ENCODE data around the gene BNC1.

BNC1 gene, protein sequence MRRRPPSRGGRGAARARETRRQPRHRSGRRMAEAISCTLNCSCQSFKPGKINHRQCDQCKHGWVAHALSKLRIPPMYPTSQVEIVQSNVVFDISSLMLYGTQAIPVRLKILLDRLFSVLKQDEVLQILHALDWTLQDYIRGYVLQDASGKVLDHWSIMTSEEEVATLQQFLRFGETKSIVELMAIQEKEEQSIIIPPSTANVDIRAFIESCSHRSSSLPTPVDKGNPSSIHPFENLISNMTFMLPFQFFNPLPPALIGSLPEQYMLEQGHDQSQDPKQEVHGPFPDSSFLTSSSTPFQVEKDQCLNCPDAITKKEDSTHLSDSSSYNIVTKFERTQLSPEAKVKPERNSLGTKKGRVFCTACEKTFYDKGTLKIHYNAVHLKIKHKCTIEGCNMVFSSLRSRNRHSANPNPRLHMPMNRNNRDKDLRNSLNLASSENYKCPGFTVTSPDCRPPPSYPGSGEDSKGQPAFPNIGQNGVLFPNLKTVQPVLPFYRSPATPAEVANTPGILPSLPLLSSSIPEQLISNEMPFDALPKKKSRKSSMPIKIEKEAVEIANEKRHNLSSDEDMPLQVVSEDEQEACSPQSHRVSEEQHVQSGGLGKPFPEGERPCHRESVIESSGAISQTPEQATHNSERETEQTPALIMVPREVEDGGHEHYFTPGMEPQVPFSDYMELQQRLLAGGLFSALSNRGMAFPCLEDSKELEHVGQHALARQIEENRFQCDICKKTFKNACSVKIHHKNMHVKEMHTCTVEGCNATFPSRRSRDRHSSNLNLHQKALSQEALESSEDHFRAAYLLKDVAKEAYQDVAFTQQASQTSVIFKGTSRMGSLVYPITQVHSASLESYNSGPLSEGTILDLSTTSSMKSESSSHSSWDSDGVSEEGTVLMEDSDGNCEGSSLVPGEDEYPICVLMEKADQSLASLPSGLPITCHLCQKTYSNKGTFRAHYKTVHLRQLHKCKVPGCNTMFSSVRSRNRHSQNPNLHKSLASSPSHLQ
- total RNA-seq: 0 reads per million in 2 experiments

DNA sequence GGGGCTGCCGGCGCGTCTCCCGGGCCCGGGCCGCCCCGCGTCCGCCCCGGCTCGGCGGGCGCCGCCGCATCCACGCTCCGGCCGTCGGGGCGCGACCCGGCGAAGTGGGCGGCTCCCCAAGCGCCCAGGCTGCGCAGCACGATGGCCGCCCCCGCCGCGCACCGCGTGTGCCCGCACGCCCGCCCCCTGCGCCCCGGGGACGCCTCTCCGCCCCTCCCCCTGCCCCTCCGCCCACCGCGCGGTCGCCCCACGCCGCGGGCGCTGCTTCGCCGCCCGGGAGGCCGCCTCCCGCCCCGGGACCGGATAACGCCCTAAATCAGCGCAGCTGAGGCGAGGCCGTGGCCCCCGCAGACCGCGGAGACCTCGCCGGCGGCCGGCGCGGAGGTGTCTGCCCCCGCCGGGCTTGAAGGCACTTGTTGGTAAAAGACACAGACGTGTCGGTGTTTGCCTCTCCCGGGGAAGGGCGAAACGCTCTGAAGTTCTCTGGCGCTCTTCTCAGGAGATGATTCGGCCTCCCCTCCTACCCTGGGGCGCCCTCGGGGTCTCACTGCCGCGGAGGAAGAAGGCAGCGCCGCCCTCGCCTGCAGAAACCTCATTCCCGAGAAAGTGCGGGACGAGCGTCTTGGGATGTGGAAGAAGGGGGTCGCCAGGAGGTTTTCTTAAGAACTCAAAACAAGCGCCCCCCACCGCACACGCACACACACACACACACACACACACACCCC is at the start of gene BNC1:
BNC1 (minus strand) TSS at position 106 of the 725 bp plus-strand sequence; CDS start at position 70, 36 bp downstream.
- no peak for DNase-seq (ENCODE audit: low read depth)

DNA sequence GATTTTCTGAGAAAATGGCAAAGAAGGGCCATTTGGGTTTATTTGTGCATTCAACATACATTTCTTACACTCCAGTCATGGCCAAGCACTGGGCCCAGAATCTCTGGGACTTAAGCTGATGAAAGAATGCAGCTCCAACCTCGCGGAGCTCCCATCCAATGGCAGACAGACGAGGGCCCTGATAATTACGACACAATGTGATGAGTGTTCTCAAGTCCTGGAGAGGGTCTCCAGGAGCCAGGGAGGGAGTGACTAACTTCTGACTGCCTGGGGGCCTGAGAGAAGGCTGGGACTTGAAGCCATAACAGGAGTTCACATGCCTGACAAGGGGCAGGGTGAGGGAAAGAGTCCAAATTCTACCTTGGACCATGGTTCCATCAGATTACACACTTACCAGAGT is 42.6 kb upstream of the BNC1 start:
- DNase-seq (ENCODE audit: low read depth): no peak

GRCh38 chr15:83324799-83325198 is 40.3 kb upstream of the BNC1 start:
- no peak for DNase-seq (ENCODE audit: low read depth)

GRCh38 chr15:83323296-83323711 is 38.8 kb upstream of the BNC1 start:
- DNase-seq (ENCODE audit: low read depth): no peak

DNA sequence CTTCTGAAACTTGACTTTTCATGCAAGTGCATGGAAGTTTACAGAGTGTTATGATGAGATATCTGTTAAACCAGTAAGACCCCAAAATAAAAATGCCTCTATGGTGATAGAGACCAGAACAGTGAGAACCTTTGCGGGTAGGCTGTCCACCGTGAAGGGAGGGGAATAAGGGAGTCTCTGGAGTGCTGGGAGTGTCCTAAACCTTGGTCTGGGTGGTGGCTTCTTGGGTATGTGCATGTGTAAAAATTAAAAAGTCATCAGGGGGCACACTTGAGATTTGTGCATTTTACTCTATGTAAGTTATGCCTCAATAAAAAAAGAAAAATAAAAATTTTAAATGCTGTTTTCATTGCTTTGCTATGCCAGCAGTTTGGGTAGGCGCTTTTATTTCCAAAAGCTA is 38.2 kb upstream of the BNC1 start:
- DNase-seq (ENCODE audit: low read depth): no peak

GRCh38 chr15:83322061-83322460 is 37.6 kb upstream of the BNC1 start:
- DNase-seq (ENCODE audit: low read depth): no peak

DNA sequence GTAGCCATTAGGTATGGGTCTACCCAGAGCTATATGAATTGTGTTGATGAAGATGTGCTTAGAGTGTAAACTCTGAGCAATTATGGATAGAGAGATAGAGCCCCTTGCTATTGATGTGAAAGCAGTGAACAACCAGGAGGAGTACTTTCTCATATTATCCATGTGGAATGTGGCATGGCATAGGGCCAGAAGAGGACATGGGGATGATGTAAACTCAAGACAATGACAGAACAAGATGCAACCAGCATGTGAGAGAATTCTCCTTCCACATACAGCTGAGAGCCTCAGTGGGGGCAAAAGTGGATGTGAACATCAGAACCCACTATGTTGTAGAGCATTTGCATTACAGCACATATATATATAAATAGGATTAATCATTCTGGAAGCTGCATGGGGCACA is 36.4 kb upstream of the BNC1 start:
- no peak for DNase-seq (ENCODE audit: low read depth)

DNA sequence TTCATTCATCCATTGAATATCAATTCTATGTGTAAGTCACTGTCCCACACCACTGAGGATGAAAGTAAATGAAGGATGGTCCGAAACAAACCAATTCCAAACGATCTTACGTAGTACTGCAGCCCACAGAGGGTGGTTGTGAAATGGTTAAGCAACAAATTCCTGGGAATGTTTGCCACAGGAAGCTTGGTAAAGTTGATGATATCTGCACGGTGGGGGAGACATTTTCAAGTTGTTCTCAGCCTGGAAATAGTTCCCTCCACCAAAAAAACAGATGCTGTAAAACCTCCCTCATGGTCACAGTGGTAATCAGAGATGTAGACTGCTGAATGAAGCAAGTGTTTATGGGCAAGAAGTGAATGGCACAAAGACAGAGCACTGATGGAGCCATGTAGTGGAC is 35.9 kb upstream of the BNC1 start:
- no peak for DNase-seq (ENCODE audit: low read depth)

DNA sequence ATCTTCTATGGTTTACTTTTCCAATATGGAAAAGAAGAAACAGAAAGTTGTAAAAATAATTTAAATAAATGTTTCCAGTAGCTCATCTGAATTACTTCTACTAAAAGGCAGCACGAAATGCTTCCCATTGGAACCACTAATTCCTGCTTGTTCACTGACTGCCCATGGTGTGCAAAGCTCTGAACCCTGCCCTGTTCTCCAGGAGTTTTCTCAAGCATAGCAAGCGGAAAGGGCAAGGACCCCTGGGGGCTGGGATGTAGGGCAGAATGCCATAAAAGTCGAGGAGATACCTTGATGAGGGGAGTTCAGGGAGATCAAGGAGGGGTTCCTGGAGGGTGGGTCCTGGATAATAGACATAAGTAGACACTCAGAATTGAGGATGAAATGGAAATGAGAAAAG is 35.3 kb upstream of the BNC1 start:
- DNase-seq (ENCODE audit: low read depth): no peak

GRCh38 chr15:83318861-83319415 is 34.5 kb upstream of the BNC1 start:
- no peak for DNase-seq (ENCODE audit: low read depth)

DNA sequence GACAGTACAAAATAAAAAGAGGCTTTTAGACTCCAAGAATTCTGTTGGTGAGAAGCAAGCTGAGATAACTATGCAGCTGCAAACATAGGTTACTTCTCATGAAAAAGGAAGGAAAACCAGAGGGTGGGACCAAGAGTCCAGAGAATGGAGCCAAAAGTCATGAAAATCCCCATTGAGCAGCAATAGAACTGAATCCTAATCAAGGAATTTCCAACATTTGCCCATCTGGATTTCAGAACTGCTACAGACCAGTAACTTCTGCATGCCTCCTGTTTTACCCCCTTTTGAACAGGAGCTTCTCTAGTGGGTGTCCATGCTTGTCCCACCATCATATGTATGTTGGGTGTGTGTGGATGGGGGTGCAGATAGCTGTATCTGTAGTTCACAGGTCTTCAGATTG is 33.6 kb upstream of the BNC1 start:
- no peak for DNase-seq (ENCODE audit: low read depth)

DNA sequence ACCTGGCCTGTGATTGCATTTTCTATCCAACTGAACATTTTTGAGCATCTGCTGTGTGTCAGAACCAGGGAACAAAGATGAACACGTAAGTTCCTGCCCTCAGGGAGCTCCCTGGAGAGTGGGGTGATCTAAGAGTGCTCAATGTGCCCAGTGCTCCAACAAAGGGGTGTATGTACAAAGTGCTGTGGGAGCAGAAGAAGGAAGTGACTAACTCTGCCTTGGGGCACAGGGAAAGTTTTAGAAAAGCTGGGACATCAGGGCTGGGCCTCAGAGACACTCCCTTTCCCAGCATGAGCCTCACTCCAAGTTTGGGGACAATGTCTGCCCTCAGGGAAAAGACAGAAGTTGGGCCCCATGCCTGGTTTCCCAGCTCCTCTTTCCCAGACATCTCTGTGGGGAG is 27.6 kb upstream of the BNC1 start:
- no peak for DNase-seq (ENCODE audit: low read depth)

DNA sequence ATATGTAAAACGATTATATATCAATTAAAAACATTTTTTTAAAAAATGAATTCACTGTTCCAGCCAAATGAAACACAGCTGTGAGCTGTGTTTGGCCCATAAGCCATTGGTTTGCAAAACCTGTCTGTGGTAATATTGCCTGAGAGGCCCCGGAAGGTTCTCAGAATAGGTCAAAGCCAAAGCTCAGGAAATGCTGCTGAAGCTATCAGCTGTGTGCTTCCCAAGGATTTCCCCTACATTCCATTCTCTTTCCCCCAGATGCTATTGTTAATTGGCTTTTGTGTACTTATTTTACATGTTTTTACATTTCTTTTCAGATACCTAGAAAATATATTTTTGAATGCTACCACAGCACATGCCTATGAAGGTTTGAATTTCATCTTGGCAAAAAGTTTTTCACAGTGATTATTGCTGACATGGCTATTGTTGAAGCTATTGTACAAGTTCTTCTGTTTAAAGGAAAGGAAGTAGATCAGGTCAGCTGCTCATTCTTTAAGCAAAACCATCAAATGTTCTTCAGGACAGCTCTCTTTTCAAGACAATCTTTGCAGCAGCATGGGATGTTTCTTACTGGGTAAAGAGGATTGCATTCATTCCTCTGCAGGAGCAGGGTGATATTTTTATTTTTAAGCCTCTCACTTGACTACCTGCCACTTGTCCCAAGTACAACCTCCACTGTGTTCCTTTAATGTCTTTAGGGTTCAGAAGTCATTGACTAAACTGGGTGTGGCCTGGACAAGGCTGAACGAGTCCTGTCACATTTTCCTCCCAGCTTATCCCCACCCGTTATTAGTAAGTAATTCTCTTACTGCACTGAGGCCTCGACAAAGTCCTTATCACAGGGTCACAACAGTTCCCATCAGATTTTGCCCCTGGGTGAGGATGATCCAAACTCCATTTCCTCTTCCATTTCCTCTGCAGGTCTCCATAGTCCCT is 26.3 kb upstream of the BNC1 start:
- DNase-seq (ENCODE audit: low read depth): no peak

- no peak for DNase-seq (ENCODE audit: low read depth)
These were observed 24.2 kb upstream of the BNC1 start for GRCh38 chr15:83308671-83309070.

DNA sequence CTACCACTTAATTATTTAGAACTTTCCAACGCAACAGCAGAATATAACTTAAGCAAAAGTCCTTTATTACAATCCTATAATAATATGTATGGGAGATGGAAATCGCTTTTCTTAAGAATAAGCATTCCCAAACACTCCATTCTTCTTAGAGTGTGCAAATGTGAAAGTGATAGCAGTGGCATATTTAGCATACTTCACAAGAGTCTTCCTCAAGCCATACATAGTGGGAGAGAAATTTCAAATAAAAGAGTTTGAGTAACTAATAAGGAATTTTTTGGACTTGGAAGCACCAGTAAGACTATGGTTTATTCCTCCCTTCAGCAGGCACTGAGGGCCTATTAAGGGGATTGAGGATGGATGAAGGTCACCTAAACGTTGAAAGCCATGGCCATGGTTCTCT is 22.1 kb upstream of the BNC1 start:
- no peak for DNase-seq (ENCODE audit: low read depth)

GRCh38 chr15:83305704-83306291 is 21.3 kb upstream of the BNC1 start:
- DNase-seq (ENCODE audit: low read depth): no peak

- DNase-seq (ENCODE audit: low read depth): no peak
These were observed 20.6 kb upstream of the BNC1 start for GRCh38 chr15:83304861-83305703.

DNA sequence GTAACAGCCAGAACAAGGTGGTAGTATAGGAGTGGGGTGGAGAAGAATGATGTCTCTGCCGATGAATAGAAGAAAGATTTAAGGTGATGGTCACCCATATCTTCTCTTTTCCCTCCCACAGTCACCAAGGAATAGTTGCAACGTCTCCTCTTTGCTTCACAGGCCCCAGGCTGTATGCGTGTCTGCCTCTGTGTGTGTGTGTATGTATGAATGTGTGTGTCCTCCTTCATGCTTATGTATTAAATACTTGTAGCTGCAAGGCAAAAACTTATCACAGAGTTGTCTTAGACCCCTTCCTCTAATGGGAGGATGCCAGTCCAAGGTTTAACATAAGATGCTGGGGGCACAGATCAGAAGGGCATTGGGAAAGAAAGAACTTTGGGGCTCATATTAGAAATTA is 19.1 kb upstream of the BNC1 start:
- no peak for DNase-seq (ENCODE audit: low read depth)

DNA sequence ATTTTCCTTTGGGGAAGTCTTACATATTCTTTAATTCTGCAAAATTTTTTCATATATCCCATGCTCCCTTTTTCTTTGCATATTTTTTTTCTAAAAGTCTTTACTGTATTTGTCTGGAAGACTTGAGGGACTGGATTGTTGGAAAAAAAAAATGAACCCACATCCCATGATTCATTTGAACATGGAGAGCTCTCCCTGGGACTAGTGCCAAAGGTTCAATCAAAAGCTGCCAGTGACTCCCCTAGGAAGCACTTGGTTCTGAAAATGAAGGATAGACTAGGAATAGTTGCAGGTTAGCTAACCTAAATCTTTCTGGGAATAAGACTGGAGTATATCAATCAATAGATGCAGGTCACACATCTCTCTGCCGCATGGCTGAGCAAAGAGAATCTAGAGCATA is 16.4 kb upstream of the BNC1 start:
- DNase-seq (ENCODE audit: low read depth): no peak

Measured in T follicular helper cell (primary cell).